Measurements from ENCODE around the gene PDE4B.

GRCh38 chr1:66013371-66013770 is 220.7 kb downstream of the PDE4B start:
- TF ChIP-seq POLR2A (IDR thresholded peaks at IDR 0.05; ENCODE audit: low read length) (no peak), GATA1 (IDR thresholded peaks at IDR 0.05; ENCODE audit: low read depth, low read length) (no peak)

Data from erythroblast (primary cell).